H9 (cell line): ENCODE measurements around the gene BORCS8. TPM values are rescaled to one million over a fixed set of nuclear protein-coding genes. Genes with fewer than 3 reads are reported as not detected.

ENCODE experiments used
- DNase-seq: peaks from one replicate; pipeline ENCODE4 v3.0.0-alpha.2; 2017
- H2AFZ ChIP-seq: one replicate; pipeline ENCODE4 v1.6.1; 2013; ENCODE audit warnings: mild to moderate bottlenecking, low read length, control low read depth, moderate library complexity
- H2AK5ac ChIP-seq: 2 replicates; pipeline ENCODE4 v1.6.1; 2013; ENCODE audit warnings: low read length, control low read depth, mixed read lengths; ENCODE audit not compliant: insufficient read length
- H2BK120ac ChIP-seq: one replicate; pipeline ENCODE4 v1.6.1; 2013; ENCODE audit warnings: low read depth, mild to moderate bottlenecking, low read length, control low read depth, inconsistent platforms; ENCODE audit not compliant: poor library complexity, severe bottlenecking
- H2BK12ac ChIP-seq: 2 replicates; pipeline ENCODE4 v1.6.1; 2013; ENCODE audit warnings: low read length, control low read depth, mixed read lengths, low read depth; ENCODE audit not compliant: insufficient read length
- H2BK15ac ChIP-seq: 2 replicates; pipeline ENCODE4 v1.6.1; 2013; ENCODE audit warnings: low read depth, low read length, control low read depth
- H2BK20ac ChIP-seq: one replicate; pipeline ENCODE4 v1.6.1; 2013; ENCODE audit warnings: low read depth, mild to moderate bottlenecking, low read length, control low read depth, inconsistent platforms; ENCODE audit not compliant: poor library complexity, severe bottlenecking
- H2BK5ac ChIP-seq: 2 replicates; pipeline ENCODE4 v1.6.1; 2013; ENCODE audit warnings: low read length, control low read depth, mixed read lengths; ENCODE audit not compliant: insufficient read length
- H3K14ac ChIP-seq: 2 replicates; pipeline ENCODE4 v1.6.1; 2013; ENCODE audit warnings: low read length, control low read depth; ENCODE audit not compliant: insufficient read depth
- H3K18ac ChIP-seq: 2 replicates; pipeline ENCODE4 v1.6.1; 2013; ENCODE audit warnings: low read depth, mild to moderate bottlenecking, mixed read lengths, low read length, control low read depth; ENCODE audit not compliant: insufficient read length
- H3K23ac ChIP-seq: 2 replicates; pipeline ENCODE4 v1.6.1; 2013; ENCODE audit warnings: low read length, control low read depth, mixed read lengths, low read depth; ENCODE audit not compliant: insufficient read length
- H3K23me2 ChIP-seq: 2 replicates; pipeline ENCODE4 v1.6.1; 2013; ENCODE audit warnings: low read depth, mild to moderate bottlenecking, mixed read lengths, low read length, control low read depth; ENCODE audit not compliant: insufficient read length, poor library complexity, severe bottlenecking
- H3K27ac ChIP-seq: 2 replicates; pipeline ENCODE4 v1.5.1; 2013; ENCODE audit warnings: low read length, control low read depth, mixed read lengths, low read depth; ENCODE audit not compliant: insufficient read length
- H3K27me3 ChIP-seq: 2 replicates; pipeline ENCODE4 v1.6.1; 2013; ENCODE audit warnings: low read length, control low read depth, inconsistent platforms; ENCODE audit not compliant: insufficient read depth
- H3K4ac ChIP-seq: 2 replicates; pipeline ENCODE4 v1.6.1; 2013; ENCODE audit warnings: low read depth, mild to moderate bottlenecking, control low read depth, inconsistent platforms, low read length, moderate library complexity
- H3K4me1 ChIP-seq: 2 replicates; pipeline ENCODE4 v1.6.1; 2013; ENCODE audit warnings: low read length, control low read depth, inconsistent platforms; ENCODE audit not compliant: insufficient read depth
- H3K4me2 ChIP-seq: 2 replicates; pipeline ENCODE4 v1.6.1; 2013; ENCODE audit warnings: low read length, control low read depth, mixed read lengths; ENCODE audit not compliant: insufficient read length, insufficient read depth
- H3K56ac ChIP-seq: 2 replicates; pipeline ENCODE4 v1.6.1; 2013; ENCODE audit warnings: low read depth, mild to moderate bottlenecking, mixed read lengths, low read length, control low read depth; ENCODE audit not compliant: insufficient read length
- H3K79me1 ChIP-seq: 2 replicates; pipeline ENCODE4 v1.6.1; 2013; ENCODE audit warnings: low read depth, mild to moderate bottlenecking, moderate library complexity, low read length, control low read depth, inconsistent platforms; ENCODE audit not compliant: insufficient read depth, poor library complexity, severe bottlenecking
- H3K79me2 ChIP-seq: 2 replicates; pipeline ENCODE4 v1.6.1; 2013; ENCODE audit warnings: low read length, control low read depth, inconsistent platforms; ENCODE audit not compliant: insufficient read depth
- H3K9ac ChIP-seq: 2 replicates; pipeline ENCODE4 v1.6.1; 2013; ENCODE audit warnings: low read length, control low read depth, mixed read lengths; ENCODE audit not compliant: insufficient read length; ENCODE audit errors: extremely low read depth
- H3K9me3 ChIP-seq: one replicate; pipeline ENCODE4 v1.6.1; 2013; ENCODE audit warnings: low read depth, low read length, inconsistent platforms; ENCODE audit not compliant: control insufficient read depth
- H3T11ph ChIP-seq: one replicate; pipeline ENCODE4 v1.6.1; 2013; ENCODE audit warnings: mild to moderate bottlenecking, low read length, control low read depth, inconsistent platforms
- H4K20me1 ChIP-seq: one replicate; pipeline ENCODE4 v1.6.1; 2013; ENCODE audit not compliant: control insufficient read depth, insufficient read length, insufficient read depth
- H4K5ac ChIP-seq: 2 replicates; pipeline ENCODE4 v1.6.1; 2013; ENCODE audit warnings: low read depth, mild to moderate bottlenecking, mixed read lengths, low read length, control low read depth; ENCODE audit not compliant: insufficient read length
- H4K8ac ChIP-seq: replicated peaks from 2 replicates; pipeline ENCODE4 v1.6.1; 2013; ENCODE audit warnings: low read length, control low read depth, mixed read lengths, low read depth; ENCODE audit not compliant: insufficient read length
- H4K91ac ChIP-seq: 2 replicates; pipeline ENCODE4 v1.6.1; 2013; ENCODE audit warnings: low read depth, mild to moderate bottlenecking, moderate library complexity, mixed read lengths, low read length, control low read depth; ENCODE audit not compliant: insufficient read length
- H3K27ac Mint-ChIP-seq, 3 experiments: 2 replicates in 2 of 3; 3 replicates in 1 of 3; pipeline ENCODE4 v1.8.0; 2020 to 2021; ENCODE audit warnings: mixed read lengths in 3 of 3, mild to moderate bottlenecking in 1 of 3, moderate library complexity in 1 of 3
- H3K27me3 Mint-ChIP-seq: 2 replicates; pipeline ENCODE4 v1.8.0; 2021; ENCODE audit warnings: low read depth, mild to moderate bottlenecking, moderate library complexity, mixed read lengths
- H3K36me3 Mint-ChIP-seq, 3 experiments: 2 replicates in 2 of 3; 3 replicates in 1 of 3; pipeline ENCODE4 v1.8.0; 2020 to 2021; ENCODE audit warnings: low read depth in 3 of 3, mixed read lengths in 3 of 3; ENCODE audit not compliant: insufficient read depth in 1 of 3
- H3K4me1 Mint-ChIP-seq, 2 experiments: 2 replicates each; pipeline ENCODE4 v1.8.0; 2020; ENCODE audit warnings: mixed read lengths in 2 of 2
- H3K4me3 Mint-ChIP-seq, 2 experiments: 2 replicates in 1 of 2; 3 replicates in 1 of 2; pipeline ENCODE4 v1.8.0; 2020 to 2021; ENCODE audit warnings: mild to moderate bottlenecking in 2 of 2, mixed read lengths in 2 of 2, moderate library complexity in 1 of 2
- H3K9me3 Mint-ChIP-seq, 2 experiments: 2 replicates in 1 of 2; 3 replicates in 1 of 2; pipeline ENCODE4 v1.8.0; 2020; ENCODE audit warnings: mild to moderate bottlenecking in 2 of 2, mixed read lengths in 2 of 2, moderate library complexity in 1 of 2
- CTCF ChIP-seq: fragments of 200-600 bp; sonication (generic); conservative IDR thresholded peaks from 3 replicates; pipeline ENCODE4 v1.8.0; 2021; ENCODE audit warnings: antibody characterized with exemption, mild to moderate bottlenecking
- WGBS: extraction: QIAGEN DNeasy Blood & Tissue Kit; methylation state at CpG from one replicate; pipeline ENCODE4 v1.1.7; 2013; ENCODE audit warnings: missing lambda C conversion rate, low lambda C conversion rate, mixed read lengths; ENCODE audit not compliant: insufficient read length; ENCODE audit errors: extremely low coverage; 5-methylcytosine and 5-hydroxymethylcytosine counted together
- total RNA-seq: library from RNA; stranded (reverse); gene quantifications from 2 replicates; pipeline ENCODE4 v1.2.1, GENCODE V29; 2021

Gene BORCS8
- total RNA-seq, 1 experiment from 2014 or later: 20.4 TPM

- Histone ChIP-seq H2BK20ac (no peak overlapping the region), H3T11ph (no peak overlapping the region), H4K8ac (no peak overlapping the region), H3K9me3 (peaks cover 6% of the 10 kb centered on the region), H2BK5ac (no peak overlapping the region), H3K18ac (no peak overlapping the region), H4K20me1 (peaks cover 3% of the 10 kb centered on the region), H3K14ac (no peak overlapping the region), H3K27me3 (no peaks in the 10 kb centered on the region; the same call in 1 of the 2 replicates), H3K4me1 (no peaks in the 10 kb centered on the region), H3K4ac (no peak overlapping the region), H2AFZ (no peak overlapping the region), H2AK5ac (no peak overlapping the region), H4K91ac (no peak overlapping the region), H3K9ac (no peak overlapping the region), H4K5ac (no peak overlapping the region), H3K4me2 (no peak overlapping the region), H2BK12ac (no peak overlapping the region), H3K56ac (no peak overlapping the region), H3K79me1 (no peaks in the 10 kb centered on the region), H3K79me2 (no peaks in the 10 kb centered on the region), H3K23ac (no peak overlapping the region), H3K23me2 (peaks cover 14% of the 10 kb centered on the region), H2BK120ac (no peak overlapping the region), H3K27ac (no peak overlapping the region), H2BK15ac (no peak overlapping the region)
- H3K36me3 Mint-ChIP-seq: peaks cover 20 to 30% (median 27%) of the 10 kb centered on the region in 3 experiments
- H3K27me3 Mint-ChIP-seq: peaks cover 15% of the 10 kb centered on the region
- no peak overlapping the region; a peak in 1 of 5 replicates for H3K4me3 Mint-ChIP-seq
- H3K27ac Mint-ChIP-seq: no peak overlapping the region; a peak in 2 of 7 replicates
- no peak for DNase-seq
- H3K9me3 Mint-ChIP-seq: peaks cover 16 to 17% of the 10 kb centered on the region in 2 experiments
- WGBS: no CpG with 5 or more reads among the region's 6 CpGs
- H3K4me1 Mint-ChIP-seq: peaks cover 14 to 15% of the 10 kb centered on the region in 2 experiments
- TF ChIP-seq CTCF: no peak
These were observed 58.0 kb downstream of the BORCS8 start for GRCh38 chr19:19133985-19134384.
